IMR-90 (cell line): ENCODE measurements around the gene C1orf141. TPM values are rescaled to one million over a fixed set of nuclear protein-coding genes. Genes with fewer than 3 reads are reported as not detected.

ENCODE experiments used
- ATAC-seq: fragments of 200-7000 bp; cut with Tn5 transposase; 2 replicates; pipeline ENCODE4 v1.9.1; 2020; ENCODE audit warnings: low read depth, mild to moderate bottlenecking, moderate library complexity
- BruUV-seq: library from RNA; stranded (reverse); fragments of 400-500 nt; replicated peaks from 2 replicates; lab custom pipeline; 2021; lab: Mats Ljungman, UMichigan
- CTCF ChIA-PET: fragments of 300-600 bp; formaldehyde crosslinking; extraction: SDS; loops from one replicate; lab custom pipeline; 2021; ENCODE audit warnings: antibody characterized with exemption; lab: Yijun Ruan, JAX
- POLR2A ChIA-PET: fragments of 300-600 bp; sonication (Branson Sonifier 250); formaldehyde crosslinking; loops from one replicate; lab custom pipeline; 2022; ENCODE audit warnings: antibody characterized with exemption; ENCODE audit not compliant: unreplicated experiment; lab: Charles Lee
- DNase-seq: peaks from one replicate; pipeline ENCODE4 v3.0.0; 2013
- H2AFZ ChIP-seq: replicated peaks from 2 replicates; pipeline ENCODE3; 2013; ENCODE audit warnings: low read length, mild to moderate bottlenecking; ENCODE audit not compliant: poor library complexity
- H2AK5ac ChIP-seq: 2 replicates; pipeline ENCODE4 v1.6.1; 2013; ENCODE audit warnings: low read depth, low read length, inconsistent platforms
- H2AK9ac ChIP-seq: replicated peaks from 2 replicates; pipeline ENCODE3; 2013; ENCODE audit warnings: mild to moderate bottlenecking, low read depth, low read length, moderate library complexity; ENCODE audit not compliant: poor library complexity
- H2BK120ac ChIP-seq: 2 replicates; pipeline ENCODE4 v1.6.1; 2013; ENCODE audit warnings: low read depth, low read length, inconsistent platforms
- H2BK15ac ChIP-seq: 3 replicates; pipeline ENCODE4 v1.6.1; 2013; ENCODE audit warnings: low read depth, low read length, inconsistent platforms
- H2BK20ac ChIP-seq: 2 replicates; pipeline ENCODE4 v1.6.1; 2013; ENCODE audit warnings: low read depth, mild to moderate bottlenecking, inconsistent platforms, low read length, moderate library complexity
- H2BK5ac ChIP-seq: 2 replicates; pipeline ENCODE4 v1.6.1; 2013; ENCODE audit warnings: mild to moderate bottlenecking, low read depth, low read length, inconsistent platforms; ENCODE audit not compliant: poor library complexity, severe bottlenecking
- H3K14ac ChIP-seq: replicated peaks from 2 replicates; pipeline ENCODE4 v1.6.1; 2013; ENCODE audit warnings: low read depth, low read length, inconsistent platforms
- H3K18ac ChIP-seq: 2 replicates; pipeline ENCODE4 v1.6.1; 2013; ENCODE audit warnings: low read depth, low read length, control low read depth
- H3K23ac ChIP-seq: 2 replicates; pipeline ENCODE4 v1.6.1; 2013; ENCODE audit warnings: low read depth, low read length, inconsistent platforms
- H3K27ac ChIP-seq: 2 replicates; pipeline ENCODE4 v1.5.1; 2013; ENCODE audit warnings: mild to moderate bottlenecking, control low read depth, low read length; ENCODE audit not compliant: insufficient read depth
- H3K27me3 ChIP-seq: 2 replicates; pipeline ENCODE4 v1.6.1; 2013; ENCODE audit warnings: low read length; ENCODE audit not compliant: control insufficient read depth, insufficient read depth
- H3K36me3 ChIP-seq: 2 replicates; pipeline ENCODE4 v1.6.1; 2013; ENCODE audit warnings: low read length, mixed read lengths; ENCODE audit not compliant: control insufficient read depth, insufficient read depth
- H3K4ac ChIP-seq: 2 replicates; pipeline ENCODE4 v1.6.1; 2013; ENCODE audit warnings: low read depth, low read length, inconsistent platforms
- H3K4me1 ChIP-seq: 2 replicates; pipeline ENCODE4 v1.6.1; 2013; ENCODE audit warnings: low read length, mixed read lengths; ENCODE audit not compliant: control insufficient read depth, insufficient read depth
- H3K4me2 ChIP-seq: 2 replicates; pipeline ENCODE4 v1.6.1; 2013; ENCODE audit warnings: low read depth, mild to moderate bottlenecking, control low read depth, low read length, moderate library complexity
- H3K4me3 ChIP-seq: 2 replicates; pipeline ENCODE4 v1.5.1; 2013; ENCODE audit warnings: low read depth, mild to moderate bottlenecking, control low read depth, low read length, moderate library complexity; ENCODE audit not compliant: insufficient read depth
- H3K56ac ChIP-seq: 2 replicates; pipeline ENCODE4 v1.6.1; 2013; ENCODE audit warnings: low read length, inconsistent platforms; ENCODE audit not compliant: insufficient read depth; ENCODE audit errors: extremely low read depth
- H3K79me1 ChIP-seq, 2 experiments: 2 replicates each; pipeline ENCODE4 v1.6.1; 2013; ENCODE audit warnings: low read length in 2 of 2, inconsistent platforms in 1 of 2, low read depth in 1 of 2
- H3K9ac ChIP-seq: 2 replicates; pipeline ENCODE4 v1.6.1; 2013; ENCODE audit warnings: low read depth, low read length, control low read depth
- H3K9me1 ChIP-seq: 2 replicates; pipeline ENCODE4 v1.6.1; 2013; ENCODE audit warnings: low read length, inconsistent platforms; ENCODE audit not compliant: insufficient read depth
- H3K9me3 ChIP-seq: 2 replicates; pipeline ENCODE4 v1.6.1; 2013; ENCODE audit warnings: low read length; ENCODE audit not compliant: control insufficient read depth, insufficient read depth
- H4K20me1 ChIP-seq: 2 replicates; pipeline ENCODE4 v1.6.1; 2013; ENCODE audit warnings: low read length, inconsistent platforms; ENCODE audit not compliant: insufficient read depth
- H4K5ac ChIP-seq: 2 replicates; pipeline ENCODE4 v1.6.1; 2013; ENCODE audit warnings: mild to moderate bottlenecking, low read depth, low read length, control low read depth
- H4K8ac ChIP-seq, 2 experiments: 2 replicates each; pipeline ENCODE4 v1.6.1; 2013; ENCODE audit warnings: low read depth in 2 of 2, low read length in 2 of 2, control low read depth in 1 of 2, inconsistent platforms in 1 of 2
- H4K91ac ChIP-seq: 2 replicates; pipeline ENCODE4 v1.6.1; 2013; ENCODE audit warnings: low read depth, low read length, inconsistent platforms; ENCODE audit not compliant: insufficient read depth
- BHLHE40 ChIP-seq: fragments of 150-350 bp; IDR thresholded peaks from 2 replicates; pipeline ENCODE4 v1.6.1; 2016; ENCODE audit warnings: mild to moderate bottlenecking, low read depth, low read length
- CHD1 ChIP-seq: IDR thresholded peaks from 2 replicates; pipeline ENCODE4 v1.6.1; 2012; ENCODE audit warnings: low read depth, low read length, improper control_type of control experiment
- CTCF ChIP-seq: conservative IDR thresholded peaks from 2 replicates; pipeline ENCODE4 v1.5.1; 2012; ENCODE audit warnings: mild to moderate bottlenecking, low read depth, low read length, improper control_type of control experiment
- ELK1 ChIP-seq: fragments of 150-350 bp; IDR thresholded peaks from 2 replicates; pipeline ENCODE4 v1.6.1; 2016; ENCODE audit warnings: low read depth, mild to moderate bottlenecking, low read length, moderate library complexity, borderline replicate concordance
- FOS ChIP-seq: fragments of 150-350 bp; IDR thresholded peaks from 2 replicates; pipeline ENCODE4 v1.6.1; 2016; ENCODE audit warnings: low read depth, low read length
- MAFK ChIP-seq: IDR thresholded peaks from 2 replicates; pipeline ENCODE4 v1.6.1; 2012; ENCODE audit warnings: low read depth, low read length, improper control_type of control experiment
- MAZ ChIP-seq: IDR thresholded peaks from 2 replicates; pipeline ENCODE4 v1.6.1; 2012; ENCODE audit warnings: low read depth, mild to moderate bottlenecking, low read length, improper control_type of control experiment, moderate library complexity, borderline replicate concordance
- MXI1 ChIP-seq: IDR thresholded peaks from 2 replicates; pipeline ENCODE4 v1.6.1; 2012; ENCODE audit warnings: low read depth, mild to moderate bottlenecking, low read length, moderate library complexity, borderline replicate concordance
- NFE2L2 ChIP-seq: fragments of 150-350 bp; IDR thresholded peaks from 2 replicates; pipeline ENCODE4 v1.6.1; 2016; ENCODE audit warnings: low read depth, mild to moderate bottlenecking, low read length
- POLR2A ChIP-seq: IDR thresholded peaks from 2 replicates; pipeline ENCODE4 v1.6.1; 2012; ENCODE audit warnings: mild to moderate bottlenecking, low read depth, low read length
- RCOR1 ChIP-seq: IDR thresholded peaks from 2 replicates; pipeline ENCODE4 v1.6.1; 2012; ENCODE audit warnings: mild to moderate bottlenecking, low read length, improper control_type of control experiment; ENCODE audit not compliant: insufficient replicate concordance
- RFX5 ChIP-seq: IDR thresholded peaks from 2 replicates; pipeline ENCODE4 v1.8.0; 2012; ENCODE audit warnings: low read depth, mild to moderate bottlenecking, low read length, moderate library complexity
- SMC3 ChIP-seq: fragments of 150-350 bp; IDR thresholded peaks from 2 replicates; pipeline ENCODE4 v1.6.1; 2016; ENCODE audit warnings: low read depth, mild to moderate bottlenecking, antibody characterized with exemption, low read length, moderate library complexity
- USF2 ChIP-seq: fragments of 150-350 bp; IDR thresholded peaks from 2 replicates; pipeline ENCODE4 v1.6.1; 2017; ENCODE audit warnings: mild to moderate bottlenecking, antibody characterized with exemption, low read length, low read depth
- WGBS, 2 experiments: methylation state at CpG; one replicate each; pipeline versions ENCODE4 v1.1.5 to v1.1.7; 2013; ENCODE audit warnings: missing lambda C conversion rate in 2 of 2; ENCODE audit not compliant: insufficient read length in 1 of 2; ENCODE audit errors: extremely low coverage in 2 of 2; 5-methylcytosine and 5-hydroxymethylcytosine counted together
- dilution Hi-C: fragments of 300-500 bp; cut with HindIII; formaldehyde crosslinking; loops from one replicate; pipeline ENCODE4 v1.14.3; 2018; ENCODE audit warnings: low sequenced_read_pairs; ENCODE audit not compliant: unreplicated experiment
- in situ Hi-C: fragments of 300-500 bp; cut with MboI; formaldehyde crosslinking; loops from 3 replicates; pipeline ENCODE4 v1.14.3; 2019; ENCODE audit warnings: low sequenced_read_pairs, inconsistent platforms, mixed read lengths
- intact Hi-C: fragments of 100-400 bp; cut with micrococcal nuclease; formaldehyde crosslinking; loops from 2 replicates; pipeline ENCODE4 v1.10.0; 2022
- polyA plus RNA-seq, 3 experiments: library from polyadenylated mRNA; depleted of rRNA; stranded (reverse); fragments of >200 nt; gene quantifications; 2 replicates each; pipeline ENCODE4 v1.2.3, GENCODE V29; 2012; ENCODE audit warnings: low replicate concordance in 1 of 3
- total RNA-seq: library from RNA; depleted of rRNA; stranded (reverse); fragments of >200 nt; gene quantifications from 2 replicates; pipeline ENCODE4 v1.2.3, GENCODE V29; 2012

C1orf141 gene
- total and polyA plus RNA-seq, 2 of the 4 experiments (the other 2 are of a cell fraction) = not detected

GRCh38 chr1:67137307-67137753 lies 2.6 kb upstream of the C1orf141 start:
- peak overlapping the region; percentile 29; the same call in 1 of the 2 replicates for H4K5ac ChIP-seq
- no peak for TF ChIP-seq NFE2L2
- no peak for TF ChIP-seq RCOR1
- TF ChIP-seq SMC3 = no peak
- TF ChIP-seq USF2 = no peak
- no peak for TF ChIP-seq FOS
- no peak for TF ChIP-seq MAZ
- TF ChIP-seq CTCF = no peak
- no peak for TF ChIP-seq ELK1
- TF ChIP-seq MAFK = no peak
- TF ChIP-seq MXI1 = no peak
- TF ChIP-seq POLR2A = no peak
- TF ChIP-seq BHLHE40 = no peak
- no peak for TF ChIP-seq CHD1
- TF ChIP-seq RFX5 = no peak
- H3K9me3 ChIP-seq = no peaks in the 10 kb centered on the region
- no peak overlapping the region for H2AFZ ChIP-seq
- H2AK5ac ChIP-seq = no peak overlapping the region
- no peaks in the 10 kb centered on the region for H3K36me3 ChIP-seq
- no peak overlapping the region for H3K9ac ChIP-seq
- no peak overlapping the region for H3K4me3 ChIP-seq
- no peak overlapping the region for H4K8ac ChIP-seq
- no peak overlapping the region for H2AK9ac ChIP-seq
- no peak overlapping the region for H3K4ac ChIP-seq
- H2BK15ac ChIP-seq = no peak overlapping the region
- no peak overlapping the region for H3K18ac ChIP-seq
- CTCF ChIA-PET = no interaction called here
- dilution Hi-C loops = no loop called here
- H3K27me3 ChIP-seq = no peaks in the 10 kb centered on the region
- BruUV-seq = no TSS peak
- DNase-seq (no peak), ATAC-seq (no peak)
- H3K56ac ChIP-seq = no peak overlapping the region
- H2BK120ac ChIP-seq = no peak overlapping the region
- no peak overlapping the region for H3K14ac ChIP-seq
- POLR2A ChIA-PET = no interaction called here
- peak overlapping the region; percentile 34; the same call in 1 of the 2 replicates for H4K91ac ChIP-seq
- in situ Hi-C loops = no loop called here
- no peaks in the 10 kb centered on the region for H3K79me1 ChIP-seq
- no peaks in the 10 kb centered on the region for H4K20me1 ChIP-seq
- H3K4me2 ChIP-seq = no peak overlapping the region
- WGBS, 2 experiments = 80% methylated on average over 1 of the region's 4 CpGs; no CpG with 5 or more reads in 1 of the 2 experiments
- peaks cover 4% of the 10 kb centered on the region; the same call in 1 of the 2 replicates for H3K4me1 ChIP-seq
- H3K27ac ChIP-seq = no peak overlapping the region
- H2BK5ac ChIP-seq = no peak overlapping the region
- no peaks in the 10 kb centered on the region for H3K9me1 ChIP-seq
- intact Hi-C loops = no loop called here
- no peak overlapping the region; the same call in 1 of the 2 replicates for H3K23ac ChIP-seq
- no peak overlapping the region; the same call in 1 of the 2 replicates for H2BK20ac ChIP-seq
